ENCODE measurements around the gene CRYBB1. TPM values are rescaled to one million over a fixed set of nuclear protein-coding genes. Genes with fewer than 3 reads are reported as not detected.

CRYBB1 gene
- total RNA-seq, 1 experiment from 2014 or later = not detected

- H3K4me1 ChIP-seq (ENCODE audit: insufficient read depth, low read length) = peaks cover 10% of the 10 kb centered on the region
- H4K20me1 ChIP-seq (ENCODE audit: low read length) = no peaks in the 10 kb centered on the region
- H3K9me3 ChIP-seq (ENCODE audit: low read length) = no peaks in the 10 kb centered on the region
- no peak overlapping the region for H3K4me3 ChIP-seq (ENCODE audit: low read length)
- ATAC-seq (no peak), DNase-seq (no peak)
- H3K36me3 ChIP-seq (ENCODE audit: low read depth, low read length) = no peaks in the 10 kb centered on the region
- no peak overlapping the region for H3K9ac ChIP-seq (ENCODE audit: low read length)
- H3F3A ChIP-seq (ENCODE audit: low read length, unreplicated experiment) = no peaks in the 10 kb centered on the region
- H3K9me2 ChIP-seq (replicated peaks; ENCODE audit: low read length) = no peaks in the 10 kb centered on the region
- H3K4me2 ChIP-seq (ENCODE audit: low read length) = no peak overlapping the region
- no peak overlapping the region for H3K27ac ChIP-seq (ENCODE audit: low read length)
- CTCF ChIA-PET = no interaction called here
- POLR2A ChIA-PET (ENCODE audit: unreplicated experiment) = no interaction called here
- H2AFZ ChIP-seq (ENCODE audit: low read length) = no peak overlapping the region
- H3K79me2 ChIP-seq (ENCODE audit: low read length) = no peaks in the 10 kb centered on the region
- no TSS peak for BruUV-seq (replicated peaks)
- H3K27me3 ChIP-seq (ENCODE audit: low read length) = peaks cover 17% of the 10 kb centered on the region
- intact Hi-C loops (cut with micrococcal nuclease) = no loop called here
- TF ChIP-seq EZH2 (IDR thresholded peaks at IDR 0.05; ENCODE audit: low read length, unreplicated experiment) = no peak
- TF ChIP-seq EZH2phosphoT487 (IDR thresholded peaks at IDR 0.05; ENCODE audit: borderline replicate concordance, low read length) = no peak
- no peak for TF ChIP-seq CTCF (conservative IDR thresholded peaks at IDR 0.05; ENCODE audit: low read depth, low read length)
Observed at GRCh38 chr22:26660961-26661578, 43.2 kb upstream of the CRYBB1 start.

GRCh38 chr22:26660356-26660755 is 42.5 kb upstream of the CRYBB1 start:
- intact Hi-C loops (cut with micrococcal nuclease) = no loop called here
- Histone ChIP-seq H3K79me2 (ENCODE audit: low read length) (no peaks in the 10 kb centered on the region), H3K9me2 (replicated peaks; ENCODE audit: low read length) (no peaks in the 10 kb centered on the region), H2AFZ (ENCODE audit: low read length) (no peak overlapping the region), H3K4me1 (ENCODE audit: insufficient read depth, low read length) (peaks cover 10% of the 10 kb centered on the region), H3K4me3 (ENCODE audit: low read length) (no peak overlapping the region), H4K20me1 (ENCODE audit: low read length) (no peaks in the 10 kb centered on the region), H3K27me3 (ENCODE audit: low read length) (peaks cover 17% of the 10 kb centered on the region), H3K36me3 (ENCODE audit: low read depth, low read length) (no peaks in the 10 kb centered on the region), H3F3A (ENCODE audit: low read length, unreplicated experiment) (no peaks in the 10 kb centered on the region), H3K4me2 (ENCODE audit: low read length) (no peak overlapping the region), H3K9me3 (ENCODE audit: low read length) (no peaks in the 10 kb centered on the region), H3K27ac (ENCODE audit: low read length) (no peak overlapping the region), H3K9ac (ENCODE audit: low read length) (no peak overlapping the region)
- TF ChIP-seq EZH2 (IDR thresholded peaks at IDR 0.05; ENCODE audit: low read length, unreplicated experiment) (no peak), CTCF (conservative IDR thresholded peaks at IDR 0.05; ENCODE audit: low read depth, low read length) (no peak), EZH2phosphoT487 (IDR thresholded peaks at IDR 0.05; ENCODE audit: borderline replicate concordance, low read length) (no peak)
- ATAC-seq (no peak), DNase-seq (no peak)
- BruUV-seq (replicated peaks) = no TSS peak
- ChIA-PET POLR2A (ENCODE audit: unreplicated experiment) (no interaction called here), CTCF (no interaction called here)

- TF ChIP-seq CTCF (conservative IDR thresholded peaks at IDR 0.05; ENCODE audit: low read depth, low read length) (no peak), EZH2 (IDR thresholded peaks at IDR 0.05; ENCODE audit: low read length, unreplicated experiment) (no peak), EZH2phosphoT487 (IDR thresholded peaks at IDR 0.05; ENCODE audit: borderline replicate concordance, low read length) (no peak)
- Histone ChIP-seq H3K27me3 (ENCODE audit: low read length) (peaks cover 17% of the 10 kb centered on the region), H3K9me3 (ENCODE audit: low read length) (no peaks in the 10 kb centered on the region), H3K4me3 (ENCODE audit: low read length) (peak overlapping the region; percentile 61), H3F3A (ENCODE audit: low read length, unreplicated experiment) (no peaks in the 10 kb centered on the region), H3K4me2 (ENCODE audit: low read length) (peak overlapping the region; percentile 86), H3K79me2 (ENCODE audit: low read length) (no peaks in the 10 kb centered on the region), H3K27ac (ENCODE audit: low read length) (no peak overlapping the region), H3K9ac (ENCODE audit: low read length) (no peak overlapping the region), H3K4me1 (ENCODE audit: insufficient read depth, low read length) (peaks cover 10% of the 10 kb centered on the region), H3K9me2 (replicated peaks; ENCODE audit: low read length) (no peaks in the 10 kb centered on the region), H4K20me1 (ENCODE audit: low read length) (no peaks in the 10 kb centered on the region), H3K36me3 (ENCODE audit: low read depth, low read length) (no peaks in the 10 kb centered on the region), H2AFZ (ENCODE audit: low read length) (peak overlapping the region; percentile 76)
- CTCF ChIA-PET = no interaction called here
- POLR2A ChIA-PET (ENCODE audit: unreplicated experiment) = no interaction called here
- peak; percentile 95 for ATAC-seq
- DNase-seq = peak; percentile 83
- intact Hi-C loops (cut with micrococcal nuclease) = no loop called here
- BruUV-seq (replicated peaks) = no TSS peak
Observed at GRCh38 chr22:26658671-26659478, 41.0 kb upstream of the CRYBB1 start.

Measured in PC-3 (cell line).